Measurements from ENCODE around the gene CDK5RAP2. TPM values are rescaled to one million over a fixed set of nuclear protein-coding genes. Genes with fewer than 3 reads are reported as not detected.
"Not testable (repeated sequence)": the region's sequence is repeated elsewhere in the genome, so short reads cannot be mapped to it uniquely, and the experiment has no call there.

The CDK5RAP2 gene
- total and polyA plus RNA-seq, 2 donors: 27.3 to 44.0 TPM

DNA sequence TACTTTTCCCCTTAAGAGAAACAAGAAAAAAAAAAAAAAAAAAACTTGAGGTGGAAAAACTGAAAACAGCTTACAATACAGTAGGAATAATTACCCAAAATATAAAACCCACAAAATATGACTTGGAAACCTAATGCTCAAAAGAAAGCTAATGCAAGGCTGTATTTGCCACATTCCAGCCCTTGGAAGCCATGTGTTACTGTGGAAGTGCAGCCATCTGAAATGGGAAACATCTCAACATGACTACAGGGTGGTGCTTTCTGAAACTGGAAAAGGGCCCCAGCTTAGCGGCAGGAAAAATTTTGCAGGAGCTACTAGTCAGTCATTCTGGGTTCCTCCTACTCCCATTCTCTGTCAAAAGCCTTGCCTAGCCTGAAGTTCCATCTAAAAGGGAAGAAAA is 20.4 kb downstream of the CDK5RAP2 start:
- H3K4me1 ChIP-seq (ENCODE audit: control insufficient read depth in 2 of 2, insufficient read depth in 2 of 2, low read length in 2 of 2): no peaks in the 10 kb centered on the region
- 98% methylated on average over 1 of the region's 1 CpG for WGBS
- no peak overlapping the region for H3K27ac ChIP-seq (ENCODE audit: low read depth in 1 of 2, low read length in 1 of 2)
- H3K9me3 ChIP-seq (ENCODE audit: control insufficient read depth in 2 of 2, insufficient read depth in 1 of 2, low read length in 1 of 2): no peaks in the 10 kb centered on the region
- no peaks in the 10 kb centered on the region for H3K27me3 ChIP-seq (ENCODE audit: control insufficient read depth in 2 of 2, insufficient read depth in 1 of 2, low read length in 1 of 2)
- H3K4me3 ChIP-seq (ENCODE audit: low read length in 2 of 2): no peak overlapping the region
- no peak for DNase-seq (ENCODE audit: low read depth in 6 of 9, low spot score in 9 of 9)
- H3K36me3 ChIP-seq (ENCODE audit: control insufficient read depth in 2 of 2, insufficient read depth in 2 of 2, low read length in 1 of 2): peaks cover 33 to 38% of the 10 kb centered on the region in 2 donors

DNA sequence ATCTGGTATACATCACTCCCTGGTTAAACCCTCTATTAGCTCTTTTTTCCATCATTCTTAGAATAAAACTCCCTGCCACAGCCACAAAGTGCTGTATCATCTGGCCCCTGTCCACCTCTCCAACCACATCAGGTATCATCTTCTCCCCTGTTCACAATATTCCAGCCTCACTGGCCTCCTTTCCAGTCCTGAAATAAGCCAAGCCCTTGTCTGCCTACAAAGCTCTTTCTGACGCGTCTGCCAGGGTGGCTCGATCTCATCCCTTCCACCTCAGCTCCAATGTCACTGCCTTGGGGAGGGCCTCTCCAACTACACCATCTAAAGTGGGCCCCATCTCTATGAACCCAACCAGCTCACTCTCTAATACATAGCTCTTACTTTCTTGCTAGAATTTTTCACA is 21.5 kb downstream of the CDK5RAP2 start:
- Histone ChIP-seq H3K36me3 (ENCODE audit: control insufficient read depth in 2 of 2, insufficient read depth in 2 of 2, low read length in 1 of 2) (peaks cover 31 to 33% of the 10 kb centered on the region in 2 donors), H3K4me1 (ENCODE audit: control insufficient read depth in 2 of 2, insufficient read depth in 2 of 2, low read length in 2 of 2) (no peaks in the 10 kb centered on the region), H3K27me3 (ENCODE audit: control insufficient read depth in 2 of 2, insufficient read depth in 1 of 2, low read length in 1 of 2) (no peaks in the 10 kb centered on the region), H3K27ac (ENCODE audit: low read depth in 1 of 2, low read length in 1 of 2) (no peak overlapping the region), H3K9me3 (ENCODE audit: control insufficient read depth in 2 of 2, insufficient read depth in 1 of 2, low read length in 1 of 2) (no peaks in the 10 kb centered on the region), H3K4me3 (ENCODE audit: low read length in 2 of 2) (no peak overlapping the region)
- WGBS: 98% methylated on average over 3 of the region's 3 CpGs
- no peak for DNase-seq (ENCODE audit: low read depth in 6 of 9, low spot score in 9 of 9)

DNA sequence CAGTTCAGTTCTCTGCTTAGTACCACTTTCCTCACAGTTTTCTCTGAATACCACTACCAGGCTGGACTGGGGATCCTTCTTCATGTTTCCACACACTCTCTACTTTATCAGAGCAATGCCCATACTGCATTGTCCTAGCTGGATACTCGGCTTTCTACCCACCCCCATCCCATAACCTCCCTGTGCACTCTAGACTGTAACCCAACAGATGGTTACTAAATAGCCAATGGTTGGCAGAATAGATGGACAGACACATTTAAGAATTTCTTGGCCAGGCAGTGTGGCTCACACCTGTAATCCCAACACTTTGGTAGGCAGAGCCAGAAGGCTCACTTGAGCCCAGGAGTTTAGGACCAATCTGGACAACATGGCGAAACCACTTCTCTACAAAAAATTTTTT is 22.8 kb downstream of the CDK5RAP2 start:
- no peak for DNase-seq (ENCODE audit: low read depth in 6 of 9, low spot score in 9 of 9)
- H3K4me3 ChIP-seq (ENCODE audit: low read length in 2 of 2): no peak overlapping the region
- 49% methylated on average over 2 of the region's 2 CpGs for WGBS
- H3K9me3 ChIP-seq (ENCODE audit: control insufficient read depth in 2 of 2, insufficient read depth in 1 of 2, low read length in 1 of 2): no peaks in the 10 kb centered on the region
- H3K27ac ChIP-seq (ENCODE audit: low read depth in 1 of 2, low read length in 1 of 2): no peak overlapping the region
- no peaks in the 10 kb centered on the region for H3K27me3 ChIP-seq (ENCODE audit: control insufficient read depth in 2 of 2, insufficient read depth in 1 of 2, low read length in 1 of 2)
- H3K36me3 ChIP-seq (ENCODE audit: control insufficient read depth in 2 of 2, insufficient read depth in 2 of 2, low read length in 1 of 2): peaks cover 24% of the 10 kb centered on the region in 2 donors
- no peaks in the 10 kb centered on the region for H3K4me1 ChIP-seq (ENCODE audit: control insufficient read depth in 2 of 2, insufficient read depth in 2 of 2, low read length in 2 of 2)

DNA sequence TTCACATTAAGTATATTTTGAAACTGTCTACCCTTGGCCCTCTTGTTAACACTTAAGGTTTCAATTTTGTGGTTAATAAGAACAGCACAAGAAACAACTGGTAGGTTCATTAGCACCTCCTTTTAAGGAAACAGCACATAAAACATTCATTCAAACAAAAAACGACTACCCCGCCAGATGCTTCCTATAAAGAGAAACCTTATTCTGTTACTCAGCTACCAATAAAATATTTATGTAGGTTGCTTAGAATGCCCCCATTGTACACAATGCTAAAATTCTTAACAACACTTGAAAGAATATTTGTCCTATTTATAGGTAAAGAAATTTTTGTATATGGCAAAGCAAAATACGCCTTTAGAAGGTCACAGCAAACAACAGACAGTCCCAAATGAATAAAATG is 23.2 kb downstream of the CDK5RAP2 start:
- WGBS: 86% methylated on average over 3 of the region's 3 CpGs
- no peak for DNase-seq (ENCODE audit: low read depth in 6 of 9, low spot score in 9 of 9)
- H3K27ac ChIP-seq (ENCODE audit: low read depth in 1 of 2, low read length in 1 of 2): no peak overlapping the region
- no peaks in the 10 kb centered on the region for H3K4me1 ChIP-seq (ENCODE audit: control insufficient read depth in 2 of 2, insufficient read depth in 2 of 2, low read length in 2 of 2)
- H3K36me3 ChIP-seq (ENCODE audit: control insufficient read depth in 2 of 2, insufficient read depth in 2 of 2, low read length in 1 of 2): peaks cover 21 to 22% of the 10 kb centered on the region in 2 donors
- no peaks in the 10 kb centered on the region for H3K27me3 ChIP-seq (ENCODE audit: control insufficient read depth in 2 of 2, insufficient read depth in 1 of 2, low read length in 1 of 2)
- no peaks in the 10 kb centered on the region for H3K9me3 ChIP-seq (ENCODE audit: control insufficient read depth in 2 of 2, insufficient read depth in 1 of 2, low read length in 1 of 2)
- H3K4me3 ChIP-seq (ENCODE audit: low read length in 2 of 2): no peak overlapping the region

DNA sequence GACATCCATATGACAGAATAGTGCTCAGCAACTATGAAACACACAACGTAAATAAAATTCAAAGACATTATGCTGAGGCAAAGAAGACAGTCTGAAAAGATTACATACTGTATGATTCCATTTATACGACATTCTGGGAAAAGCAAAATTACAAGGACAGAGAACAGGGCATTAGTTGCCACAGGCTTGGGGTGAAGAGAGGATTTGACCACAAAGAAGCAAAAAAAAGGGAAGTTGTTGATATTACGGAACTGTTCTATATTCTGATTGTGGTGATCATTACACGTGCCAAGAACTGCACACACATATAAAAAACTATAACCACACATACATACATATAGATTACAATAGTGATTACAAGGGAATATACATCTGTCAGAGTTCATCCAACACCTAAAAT is 24.1 kb downstream of the CDK5RAP2 start:
- Histone ChIP-seq H3K9me3 (ENCODE audit: control insufficient read depth in 2 of 2, insufficient read depth in 1 of 2, low read length in 1 of 2) (no peaks in the 10 kb centered on the region), H3K4me1 (ENCODE audit: control insufficient read depth in 2 of 2, insufficient read depth in 2 of 2, low read length in 2 of 2) (no peaks in the 10 kb centered on the region), H3K36me3 (ENCODE audit: control insufficient read depth in 2 of 2, insufficient read depth in 2 of 2, low read length in 1 of 2) (peaks cover 18 to 20% of the 10 kb centered on the region in 2 donors), H3K4me3 (ENCODE audit: low read length in 2 of 2) (no peak overlapping the region), H3K27me3 (ENCODE audit: control insufficient read depth in 2 of 2, insufficient read depth in 1 of 2, low read length in 1 of 2) (no peaks in the 10 kb centered on the region), H3K27ac (ENCODE audit: low read depth in 1 of 2, low read length in 1 of 2) (no peak overlapping the region)
- 50% methylated on average over 4 of the region's 4 CpGs for WGBS
- DNase-seq (ENCODE audit: low read depth in 6 of 9, low spot score in 9 of 9): no peak

DNA sequence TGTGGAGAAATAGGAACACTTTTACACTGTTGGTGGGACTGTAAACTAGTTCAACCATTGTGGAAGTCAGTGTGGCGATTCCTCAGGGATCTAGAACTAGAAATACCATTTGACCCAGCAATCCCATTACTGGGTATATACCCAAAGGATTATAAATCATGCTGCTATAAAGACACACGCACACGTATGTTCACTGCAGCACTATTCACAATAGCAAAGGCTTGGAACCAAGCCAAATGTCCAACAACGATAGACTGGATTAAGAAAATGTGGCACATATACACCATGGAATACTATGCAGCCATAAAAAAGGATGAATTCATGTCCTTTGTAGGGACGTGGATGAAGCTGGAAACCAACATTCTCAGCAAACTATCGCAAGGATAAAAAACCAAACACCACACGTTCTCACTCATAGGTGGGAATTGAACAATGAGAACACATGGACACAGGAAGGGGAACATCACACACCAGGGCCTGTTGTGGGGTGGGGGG is 27.7 kb downstream of the CDK5RAP2 start:
- H3K27me3 ChIP-seq (ENCODE audit: control insufficient read depth in 2 of 2, insufficient read depth in 1 of 2, low read length in 1 of 2); H3K4me3 ChIP-seq (ENCODE audit: low read length in 2 of 2); DNase-seq (ENCODE audit: low read depth in 6 of 9, low spot score in 9 of 9); H3K9me3 ChIP-seq (ENCODE audit: control insufficient read depth in 2 of 2, insufficient read depth in 1 of 2, low read length in 1 of 2); H3K27ac ChIP-seq (ENCODE audit: low read depth in 1 of 2, low read length in 1 of 2); H3K4me1 ChIP-seq (ENCODE audit: control insufficient read depth in 2 of 2, insufficient read depth in 2 of 2, low read length in 2 of 2): not testable (repeated sequence)
- H3K36me3 ChIP-seq (ENCODE audit: control insufficient read depth in 2 of 2, insufficient read depth in 2 of 2, low read length in 1 of 2): peaks cover 23 to 42% of the 10 kb centered on the region in 2 donors
- 98% methylated on average over 6 of the region's 7 CpGs for WGBS

DNA sequence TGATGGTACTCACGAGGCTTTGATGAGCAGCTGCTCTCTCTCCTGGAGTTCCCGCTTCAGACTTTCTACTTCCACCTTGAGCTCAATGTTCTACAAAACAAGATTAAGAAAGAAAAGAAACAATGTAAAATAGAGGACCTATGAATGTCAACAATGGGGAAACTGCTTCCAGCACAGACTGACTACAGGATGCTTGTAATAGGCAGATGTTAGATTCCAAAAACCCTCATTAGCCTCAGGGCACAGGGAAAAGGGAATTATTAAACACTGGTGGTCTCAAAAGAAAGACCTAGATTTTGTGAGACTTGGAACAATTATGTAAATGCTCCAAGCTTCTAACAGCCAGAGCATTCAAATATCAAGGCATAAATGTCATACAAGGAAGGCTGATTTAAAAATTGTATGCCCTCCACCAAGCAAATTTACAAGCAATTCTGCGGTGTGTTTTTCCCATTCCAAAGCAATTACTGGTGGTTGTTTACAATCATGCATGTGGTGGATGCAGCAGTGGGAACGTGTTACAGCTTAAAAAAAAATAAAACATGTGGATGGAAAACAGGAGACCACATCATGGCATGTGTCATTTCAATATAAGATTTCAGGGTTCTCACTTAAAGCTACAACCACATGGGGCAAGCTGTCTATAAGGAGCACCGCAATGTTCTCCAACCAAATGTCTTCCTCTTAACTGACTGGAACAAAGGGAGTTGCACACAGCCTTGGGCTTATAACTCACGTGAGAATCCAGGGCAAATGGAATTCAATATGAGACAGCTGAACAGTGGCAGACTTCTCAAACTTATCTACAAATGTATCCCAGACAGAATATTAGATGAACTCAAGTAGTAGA is 34.0 kb downstream of the CDK5RAP2 start:
- Histone ChIP-seq H3K27me3 (ENCODE audit: control insufficient read depth in 2 of 2, insufficient read depth in 1 of 2, low read length in 1 of 2) (no peaks in the 10 kb centered on the region), H3K4me1 (ENCODE audit: control insufficient read depth in 2 of 2, insufficient read depth in 2 of 2, low read length in 2 of 2) (no peaks in the 10 kb centered on the region), H3K36me3 (ENCODE audit: control insufficient read depth in 2 of 2, insufficient read depth in 2 of 2, low read length in 1 of 2) (peaks cover 59 to 77% of the 10 kb centered on the region in 2 donors), H3K9me3 (ENCODE audit: control insufficient read depth in 2 of 2, insufficient read depth in 1 of 2, low read length in 1 of 2) (no peaks in the 10 kb centered on the region), H3K27ac (ENCODE audit: low read depth in 1 of 2, low read length in 1 of 2) (no peak overlapping the region), H3K4me3 (ENCODE audit: low read length in 2 of 2) (no peak overlapping the region)
- 97% methylated on average over 6 of the region's 6 CpGs for WGBS
- DNase-seq (ENCODE audit: low read depth in 6 of 9, low spot score in 9 of 9): no peak

DNA sequence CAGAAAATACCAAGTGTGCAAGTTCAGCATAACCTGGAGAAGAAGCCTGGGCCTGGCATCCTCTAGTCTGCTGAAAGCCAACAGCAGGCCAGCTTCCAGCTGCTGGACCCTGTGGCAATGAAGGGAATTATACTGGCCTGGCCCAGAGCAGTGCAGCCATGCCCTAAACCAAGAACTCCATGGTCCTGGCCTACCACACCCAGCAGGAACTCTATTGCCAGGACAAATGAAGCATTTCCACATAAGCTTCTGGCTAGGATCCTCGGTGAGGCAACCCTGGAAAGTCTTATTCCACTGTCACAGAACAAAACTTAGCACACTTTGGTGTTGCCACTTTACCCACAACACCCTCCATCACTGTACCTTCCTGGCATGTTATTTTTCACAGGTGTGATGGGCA is 35.5 kb downstream of the CDK5RAP2 start:
- Histone ChIP-seq H3K27me3 (ENCODE audit: control insufficient read depth in 2 of 2, insufficient read depth in 1 of 2, low read length in 1 of 2) (no peaks in the 10 kb centered on the region), H3K9me3 (ENCODE audit: control insufficient read depth in 2 of 2, insufficient read depth in 1 of 2, low read length in 1 of 2) (no peaks in the 10 kb centered on the region), H3K4me3 (ENCODE audit: low read length in 2 of 2) (no peak overlapping the region), H3K27ac (ENCODE audit: low read depth in 1 of 2, low read length in 1 of 2) (no peak overlapping the region), H3K36me3 (ENCODE audit: control insufficient read depth in 2 of 2, insufficient read depth in 2 of 2, low read length in 1 of 2) (peaks cover 61 to 71% of the 10 kb centered on the region in 2 donors), H3K4me1 (ENCODE audit: control insufficient read depth in 2 of 2, insufficient read depth in 2 of 2, low read length in 2 of 2) (no peaks in the 10 kb centered on the region)
- DNase-seq (ENCODE audit: low read depth in 6 of 9, low spot score in 9 of 9): no peak
- WGBS: 95% methylated on average over 1 of the region's 1 CpG

DNA sequence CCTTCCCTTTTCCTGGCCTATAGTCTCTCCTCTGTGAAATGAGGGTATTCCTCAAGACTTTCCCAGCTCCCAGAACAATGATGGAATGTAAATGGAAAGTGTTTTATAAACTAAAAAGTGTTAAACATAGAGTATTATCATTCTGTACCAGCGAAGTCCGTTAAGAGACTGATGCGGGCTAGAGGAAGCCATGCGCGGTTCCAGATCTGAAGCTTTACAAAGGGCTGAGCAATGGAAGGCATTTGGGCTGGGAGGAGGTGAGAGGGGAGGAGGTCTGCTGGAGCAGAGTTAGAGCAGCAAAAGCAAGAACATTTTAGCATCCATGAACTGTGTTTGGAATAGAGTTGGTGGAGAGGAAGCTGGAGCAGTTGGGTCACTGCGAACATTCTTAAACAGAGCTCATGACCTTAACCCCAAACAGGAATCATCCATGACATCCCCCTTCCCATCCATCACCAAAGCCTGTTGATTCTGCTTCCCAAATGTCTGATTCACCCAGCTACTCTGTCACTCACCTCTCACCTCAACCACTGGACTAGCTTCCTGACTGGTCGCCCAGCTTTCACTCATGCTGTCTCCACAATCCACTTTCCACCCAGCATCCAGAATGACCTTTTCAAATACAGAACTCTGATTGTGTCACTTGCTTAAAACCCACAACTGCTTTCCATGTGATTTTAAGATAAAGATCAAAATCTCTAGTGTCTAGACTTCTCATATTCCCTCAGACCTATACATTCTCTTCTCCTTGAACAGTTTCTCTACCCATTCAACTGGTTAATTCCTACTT is 37.1 kb downstream of the CDK5RAP2 start:
- DNase-seq (ENCODE audit: low read depth in 6 of 9, low spot score in 9 of 9): no peak

More for the DNA sequence above, 37.1 kb downstream of the CDK5RAP2 start:
- H3K9me3 ChIP-seq (ENCODE audit: control insufficient read depth in 2 of 2, insufficient read depth in 1 of 2, low read length in 1 of 2): no peaks in the 10 kb centered on the region
- WGBS: 97% methylated on average over 7 of the region's 7 CpGs
- no peak overlapping the region for H3K27ac ChIP-seq (ENCODE audit: low read depth in 1 of 2, low read length in 1 of 2)
- no peak overlapping the region for H3K4me3 ChIP-seq (ENCODE audit: low read length in 2 of 2)
- peaks cover 66 to 69% of the 10 kb centered on the region in 2 donors for H3K36me3 ChIP-seq (ENCODE audit: control insufficient read depth in 2 of 2, insufficient read depth in 2 of 2, low read length in 1 of 2)
- H3K4me1 ChIP-seq (ENCODE audit: control insufficient read depth in 2 of 2, insufficient read depth in 2 of 2, low read length in 2 of 2): no peaks in the 10 kb centered on the region
- no peaks in the 10 kb centered on the region for H3K27me3 ChIP-seq (ENCODE audit: control insufficient read depth in 2 of 2, insufficient read depth in 1 of 2, low read length in 1 of 2)
